Heart right ventricle (tissue), 16 donors: ENCODE data around the gene LTBP1. TPM values are rescaled to one million over a fixed set of nuclear protein-coding genes. Genes with fewer than 3 reads are reported as not detected.

Experiments used
- ATAC-seq, 8 donors: fragments of 200-7000 bp; cut with Tn5 transposase; one replicate each; pipeline ENCODE4 v1.9.1; 2020; ENCODE audit warnings: mild to moderate bottlenecking in 8 of 8, moderate library complexity in 8 of 8, moderate number of reproducible peaks in 1 of 8
- DNase-seq, 2 donors: peaks; one replicate each; pipeline ENCODE4 v3.0.0-alpha.2; 2020
- H3K27ac ChIP-seq, 10 donors: fragments of 200-600 bp; sonication (generic) in 2 of 10; one replicate each; pipeline versions ENCODE4 v1.5.0 to v1.8.0; 2020 to 2022; ENCODE audit warnings: mild to moderate bottlenecking in 3 of 10
- H3K27me3 ChIP-seq, 7 donors: fragments of 200-600 bp; one replicate each; pipeline ENCODE4 v1.8.0; 2021 to 2022; ENCODE audit warnings: mild to moderate bottlenecking in 2 of 7
- H3K36me3 ChIP-seq, 9 donors: fragments of 200-600 bp; sonication (generic) in 1 of 9; one replicate each; pipeline versions ENCODE4 v1.5.0 to v1.8.0; 2020 to 2022; ENCODE audit warnings: mild to moderate bottlenecking in 2 of 9
- H3K4me1 ChIP-seq, 9 donors: fragments of 200-600 bp; sonication (generic) in 1 of 9; one replicate each; pipeline versions ENCODE4 v1.5.0 to v1.8.0; 2020 to 2022; ENCODE audit warnings: mild to moderate bottlenecking in 4 of 9
- H3K4me3 ChIP-seq, 10 donors: fragments of 200-600 bp; sonication (generic) in 2 of 10; one replicate each; pipeline versions ENCODE4 v1.5.0 to v1.8.0; 2020 to 2022; ENCODE audit warnings: mild to moderate bottlenecking in 7 of 10, moderate library complexity in 2 of 10
- H3K9me3 ChIP-seq, 11 donors: fragments of 200-600 bp in 10 of 11; sonication (generic) in 2 of 11; one replicate each; pipeline versions ENCODE4 v1.5.0 to v1.8.0; 2013 to 2022; ENCODE audit warnings: mild to moderate bottlenecking in 2 of 11, control low read depth in 1 of 11, moderate library complexity in 1 of 11
- CTCF ChIP-seq, 9 donors: fragments of 200-600 bp; sonication (generic) in 2 of 9; IDR thresholded peaks; one replicate each; pipeline versions ENCODE4 v1.5.0 to v1.8.0; 2021 to 2022; ENCODE audit warnings: antibody characterized with exemption in 9 of 9, mild to moderate bottlenecking in 5 of 9, moderate library complexity in 1 of 9
- WGBS, 2 donors: extraction: QIAGEN DNeasy Blood & Tissue Kit; methylation state at CpG; one replicate each; pipeline ENCODE4 v1.1.7; 2013; ENCODE audit warnings: inconsistent platforms in 1 of 2; 5-methylcytosine and 5-hydroxymethylcytosine counted together
- intact Hi-C, 10 donors: fragments of 100-400 bp; cut with DNase I; formaldehyde crosslinking; loops; one replicate each; pipeline versions ENCODE4 v1.11.1 to v1.14.2; 2022
- polyA plus RNA-seq, 2 donors: library from polyadenylated mRNA; stranded (reverse); fragments of 200-250 nt; gene quantifications; one replicate each; pipeline ENCODE4 v1.2.3, GENCODE V29; 2013
- total RNA-seq, 10 donors: library from RNA; stranded (reverse); fragmentation: NEBNext Ultra II Directional in 3 of 10; extraction: Animal tissue kit (Norgen Biotek cat#: 25700) in 3 of 10; gene quantifications; one replicate each; pipeline versions ENCODE4 v1.2.1 to v1.2.4, GENCODE V29; 2021 to 2023
- donor health status: Arrhythmogenic right ventricular cardiomyopathy.
- donor health status: ischemic (EF 13 %, LVEDD 7.1; RV severe dilation, severe dysfunction).
- donor health status: healthy with polysubstance abuse.
- donor health status: DM: no; HTN: yes; CAD: no.
- donor health status: DM: no; HTN: no; CAD: no.
- donor health status: ischemic (EF 25% LVEDD 6.9; RV normal size, moderate dysfunction).
- donor health status: ischemic (EF 25% LVEDD 5.7; RV mildly dilated, moderate dysfunction).
- donor health status: healthy.
- donor health status: DM: yes; HTN: yes; CAD: no.
- donor health status: Ischemic cardiomyopathy.
- donor health status: ischemic (EF 35%, LVEDD 5.7; RV mildly dilated, moderate dysfunction).
- donor health status: nonischemic (EF 11% LVEDD 7.7; RV severe dilation, severe dysfunction).
- donor health status: DM: yes; HTN: yes; CAD: no.
- donor health status: PGD.
- donor health status: ischemic (EF 29% LVEDD 5.4; RV normal size, mild dysfunction).
- donor health status: nonischemic (EF 23%, LVEDD 6.1; RV moderate dilation, normal function).

LTBP1 gene
- total and polyA plus RNA-seq, 12 donors, result 22.4 to 164 (median 84.3) TPM

GRCh38 chr2:33137331-33137730 lies 190.6 kb downstream of the LTBP1 start:
- TF ChIP-seq CTCF (IDR thresholded peaks at IDR 0.05), result no peak
- no peaks in the 10 kb centered on the region for H3K9me3 ChIP-seq
- WGBS, 2 donors, result 31 to 36% methylated on average over 1 of the region's 1 CpG
- no peak for DNase-seq
- H3K36me3 ChIP-seq, result no peaks in the 10 kb centered on the region
- H3K4me1 ChIP-seq, result peaks cover 7 to 88% (median 43%) of the 10 kb centered on the region in 9 donors
- peak overlapping the region in 5 of 10 donors; percentile 66 to 90 (median 88) for H3K27ac ChIP-seq
- H3K4me3 ChIP-seq, result peak overlapping the region in 2 of 10 donors; percentile 2 to 46
- no peaks in the 10 kb centered on the region for H3K27me3 ChIP-seq
- no peak for ATAC-seq
- intact Hi-C loops, result loop anchor here in 1 of 10 donors (10.0 kb wide), 1 partner anchor 137 kb away; no protein-coding TSS in a partner anchor

GRCh38 chr2:33139949-33140348 lies 193.2 kb downstream of the LTBP1 start:
- Histone ChIP-seq H3K4me1 (peaks cover 12 to 88% (median 44%) of the 10 kb centered on the region in 9 donors), H3K27me3 (no peaks in the 10 kb centered on the region), H3K36me3 (no peaks in the 10 kb centered on the region), H3K4me3 (no peak overlapping the region), H3K9me3 (no peaks in the 10 kb centered on the region), H3K27ac (peak overlapping the region in 1 of 10 donors; percentile 17)
- no peak for TF ChIP-seq CTCF (IDR thresholded peaks at IDR 0.05)
- WGBS, 2 donors, result 69 to 81% methylated on average over 4 of the region's 4 CpGs
- no peak for DNase-seq
- no peak for ATAC-seq
- intact Hi-C loops, result loop anchor here in 1 of 10 donors (10.0 kb wide), 1 partner anchor 135 kb away; no protein-coding TSS in a partner anchor

- ATAC-seq, result peak in 6 of 8 donors; percentile 35 to 66 (median 56)
- Histone ChIP-seq H3K9me3 (no peaks in the 10 kb centered on the region), H3K4me3 (no peak overlapping the region), H3K27me3 (no peaks in the 10 kb centered on the region), H3K27ac (peak overlapping the region in 1 of 10 donors; percentile 39), H3K4me1 (peaks cover 12 to 86% (median 44%) of the 10 kb centered on the region in 9 donors), H3K36me3 (no peaks in the 10 kb centered on the region)
- TF ChIP-seq CTCF (IDR thresholded peaks at IDR 0.05), result no peak
- intact Hi-C loops, result no loop called here
- no peak for DNase-seq
- 44 to 54% methylated on average over 5 of the region's 5 CpGs for WGBS, 2 donors
Observed at GRCh38 chr2:33141476-33141875, 194.7 kb downstream of the LTBP1 start.

GRCh38 chr2:33142810-33143209 lies 196.1 kb downstream of the LTBP1 start:
- ATAC-seq, result peak in 3 of 8 donors; percentile 21 to 60 (median 26)
- Histone ChIP-seq H3K4me1 (peaks cover 6 to 84% (median 40%) of the 10 kb centered on the region in 9 donors), H3K36me3 (peaks cover 0 to 5% (median 0%) of the 10 kb centered on the region in 9 donors), H3K4me3 (no peak overlapping the region), H3K27ac (peak overlapping the region in 2 of 10 donors; percentile 3 to 26), H3K27me3 (no peaks in the 10 kb centered on the region), H3K9me3 (no peaks in the 10 kb centered on the region)
- no peak for DNase-seq
- TF ChIP-seq CTCF (IDR thresholded peaks at IDR 0.05), result no peak
- intact Hi-C loops, result no loop called here
- WGBS, 2 donors, result 64 to 67% methylated on average over 4 of the region's 4 CpGs
